IPS-18a (cell line): Measurements from ENCODE around the gene FSTL5.
A peak's percentile ranks its signal among the peaks of the same experiment; 100 is the strongest.
"Not testable (repeated sequence)": the region's sequence is repeated elsewhere in the genome, so short reads cannot be mapped to it uniquely, and the experiment has no call there.

ENCODE experiments used
- H3K27ac ChIP-seq: one replicate; pipeline ENCODE4 v1.5.1; 2013; ENCODE audit warnings: low read length
- H3K27me3 ChIP-seq: one replicate; pipeline ENCODE4 v1.6.1; 2013; ENCODE audit warnings: mild to moderate bottlenecking, low read length; ENCODE audit not compliant: control insufficient read depth, insufficient read depth
- H3K36me3 ChIP-seq: one replicate; pipeline ENCODE4 v1.6.1; 2013; ENCODE audit warnings: low read depth, low read length; ENCODE audit not compliant: control insufficient read depth
- H3K4me1 ChIP-seq: one replicate; pipeline ENCODE4 v1.6.1; 2013; ENCODE audit warnings: low read depth, low read length; ENCODE audit not compliant: control insufficient read depth
- H3K4me3 ChIP-seq: one replicate; pipeline ENCODE4 v1.5.1; 2013; ENCODE audit warnings: low read length
- H3K9ac ChIP-seq: one replicate; pipeline ENCODE4 v1.6.1; 2013; ENCODE audit warnings: mild to moderate bottlenecking, low read length, moderate library complexity
- H3K9me3 ChIP-seq: one replicate; pipeline ENCODE4 v1.6.1; 2013; ENCODE audit warnings: low read depth, low read length; ENCODE audit not compliant: control insufficient read depth

The FSTL5 gene

DNA sequence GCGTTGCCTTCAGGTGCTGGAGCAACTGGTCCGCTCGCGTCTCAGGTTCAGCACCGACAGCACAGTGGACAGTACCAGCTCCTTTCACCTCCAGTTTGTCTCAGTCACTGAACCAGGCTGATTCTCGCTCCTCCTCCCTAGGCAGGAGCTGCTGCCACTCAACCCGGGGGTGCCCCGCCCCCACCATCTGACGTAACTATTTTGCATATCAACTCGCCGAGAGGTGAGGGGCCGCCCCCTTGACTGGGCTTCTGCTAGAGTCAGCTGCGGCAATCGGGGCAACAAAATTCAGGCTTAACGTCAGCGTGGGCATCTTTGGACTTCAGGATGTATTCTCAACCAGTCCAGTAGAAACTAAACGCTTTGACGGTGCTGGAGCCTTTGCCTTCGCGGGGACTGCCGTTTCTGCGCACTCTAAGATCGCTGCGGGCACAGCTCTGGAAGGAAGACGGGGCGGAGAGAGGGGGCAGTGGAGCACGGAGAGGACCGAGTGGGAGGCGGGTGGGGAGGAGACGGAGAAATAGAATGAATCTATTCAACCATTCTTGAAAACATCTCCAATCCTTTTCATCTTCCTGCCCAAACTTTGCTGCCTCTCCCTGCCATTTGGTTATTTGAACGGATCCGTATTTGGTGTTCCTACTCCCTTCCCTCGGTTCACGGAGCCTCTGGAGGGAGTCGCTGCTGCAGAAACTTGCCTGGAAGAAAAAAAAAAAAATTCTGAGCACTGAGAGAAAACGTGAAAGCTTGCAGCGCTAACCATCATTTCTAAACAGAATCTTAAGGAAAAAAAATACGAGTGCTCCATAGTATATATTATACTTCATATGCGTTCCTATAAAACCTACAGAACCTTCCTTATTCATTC, at the start of gene FSTL5:
Gene FSTL5, minus strand, starts transcription at position 109 of the 868 bp plus-strand sequence. CDS start 52,604 bp downstream, outside the sequence.
- peak within 1 kb of the TSS; percentile 89 for H3K4me3 ChIP-seq
- H3K9ac ChIP-seq, result peak within 1 kb of the TSS; percentile 59
- no peak within 1 kb of the TSS for H3K27ac ChIP-seq

GRCh38 chr4:162209706-162210105, 45.9 kb upstream of the FSTL5 start:
- no peaks in the 10 kb centered on the region for H3K4me1 ChIP-seq
- H3K9ac ChIP-seq, result no peak overlapping the region
- H3K27me3 ChIP-seq, result no peaks in the 10 kb centered on the region
- no peaks in the 10 kb centered on the region for H3K9me3 ChIP-seq
- H3K36me3 ChIP-seq, result no peaks in the 10 kb centered on the region
- no peak overlapping the region for H3K4me3 ChIP-seq
- no peak overlapping the region for H3K27ac ChIP-seq

More for the DNA sequence above, at the start of gene FSTL5:
- Histone ChIP-seq H3K27me3 (no peaks in the 10 kb centered on the region), H3K4me1 (peaks cover 4% of the 10 kb centered on the region), H3K36me3 (no peaks in the 10 kb centered on the region), H3K9me3 (no peaks in the 10 kb centered on the region)

DNA sequence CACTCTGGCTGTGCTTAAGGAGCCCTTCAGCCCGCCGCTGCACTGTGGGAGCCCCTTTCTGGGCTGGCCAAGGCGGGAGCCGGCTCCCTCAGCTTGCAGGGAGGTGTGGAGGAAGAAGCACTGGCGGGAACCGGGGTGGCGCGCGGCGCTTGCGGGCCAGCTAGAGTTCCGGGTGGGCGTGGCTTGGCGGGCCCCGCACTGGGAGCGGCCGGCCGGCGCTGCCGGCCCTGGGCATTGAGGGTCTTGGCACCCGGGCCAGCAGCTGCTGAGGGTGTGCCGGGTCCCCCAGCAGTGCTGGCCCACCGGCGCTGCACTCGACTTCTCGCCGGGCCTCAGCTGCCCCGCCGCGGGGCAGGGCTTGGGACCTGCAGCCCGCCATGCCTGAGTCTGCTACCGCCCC, 39.7 kb upstream of the FSTL5 start:
- H3K4me3 ChIP-seq, H3K36me3 ChIP-seq, H3K9me3 ChIP-seq, H3K27me3 ChIP-seq, H3K9ac ChIP-seq, H3K4me1 ChIP-seq, H3K27ac ChIP-seq: not testable (repeated sequence)

GRCh38 chr4:162201673-162202072, 37.9 kb upstream of the FSTL5 start:
- H3K4me3 ChIP-seq, result no peak overlapping the region
- H3K27me3 ChIP-seq, result no peaks in the 10 kb centered on the region
- no peaks in the 10 kb centered on the region for H3K36me3 ChIP-seq
- no peak overlapping the region for H3K27ac ChIP-seq
- H3K9ac ChIP-seq, result no peak overlapping the region
- H3K4me1 ChIP-seq, result no peaks in the 10 kb centered on the region
- H3K9me3 ChIP-seq, result no peaks in the 10 kb centered on the region

GRCh38 chr4:162170509-162170908, 6.7 kb upstream of the FSTL5 start:
- Histone ChIP-seq H3K27me3 (no peaks in the 10 kb centered on the region), H3K4me1 (no peaks in the 10 kb centered on the region), H3K9me3 (no peaks in the 10 kb centered on the region), H3K4me3 (no peak overlapping the region), H3K36me3 (no peaks in the 10 kb centered on the region), H3K9ac (no peak overlapping the region), H3K27ac (no peak overlapping the region)

- H3K9ac ChIP-seq, result no peak overlapping the region
- no peaks in the 10 kb centered on the region for H3K9me3 ChIP-seq
- peak overlapping the region; percentile 89 for H3K4me3 ChIP-seq
- no peaks in the 10 kb centered on the region for H3K36me3 ChIP-seq
- no peaks in the 10 kb centered on the region for H3K27me3 ChIP-seq
- H3K27ac ChIP-seq, result no peak overlapping the region
- peaks cover 4% of the 10 kb centered on the region for H3K4me1 ChIP-seq
These were observed 1.2 kb upstream of the FSTL5 start for GRCh38 chr4:162164906-162165510.

DNA sequence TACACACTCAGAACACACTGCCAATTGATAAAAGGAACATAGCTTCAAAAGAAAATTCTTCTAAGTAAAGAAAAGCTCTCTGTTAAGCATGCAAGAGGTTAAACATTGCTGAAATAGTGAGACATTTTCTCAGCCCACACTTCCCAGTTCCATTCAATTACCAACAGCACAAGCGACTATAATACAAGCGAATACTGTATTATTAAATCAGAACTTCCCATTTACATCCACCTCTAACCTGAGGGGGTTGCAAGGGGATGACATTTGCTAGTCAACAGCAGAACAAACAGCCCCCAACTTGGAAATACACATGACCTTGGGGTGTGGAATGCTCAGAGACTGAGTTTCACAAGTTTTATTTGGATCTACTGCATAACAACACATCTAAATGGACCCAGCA, 1.1 kb downstream of the FSTL5 start:
- Histone ChIP-seq H3K27ac (no peak overlapping the region), H3K9me3 (no peaks in the 10 kb centered on the region), H3K4me1 (peaks cover 4% of the 10 kb centered on the region), H3K27me3 (no peaks in the 10 kb centered on the region), H3K36me3 (no peaks in the 10 kb centered on the region), H3K4me3 (no peak overlapping the region), H3K9ac (no peak overlapping the region)

DNA sequence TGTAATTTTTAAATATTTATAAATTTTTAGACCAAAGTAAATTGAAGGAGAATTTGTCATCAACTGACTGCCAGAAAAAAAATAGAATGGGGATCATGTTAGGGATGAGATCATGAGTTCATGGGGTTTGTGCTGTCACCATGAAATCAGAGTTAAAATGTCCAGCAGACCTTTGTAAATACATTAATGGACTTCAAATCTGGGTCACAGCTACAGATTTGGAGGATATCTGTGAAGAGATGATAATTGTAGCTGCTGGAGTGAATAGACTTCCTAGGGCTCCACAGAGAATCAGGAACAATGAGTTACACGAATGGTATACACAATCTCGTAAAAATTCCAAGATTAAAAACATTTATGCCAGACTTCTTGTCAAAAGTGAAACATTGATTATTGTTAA, 6.6 kb downstream of the FSTL5 start:
- Histone ChIP-seq H3K27ac (no peak overlapping the region), H3K4me1 (no peaks in the 10 kb centered on the region), H3K36me3 (no peaks in the 10 kb centered on the region), H3K27me3 (no peaks in the 10 kb centered on the region), H3K9me3 (no peaks in the 10 kb centered on the region), H3K4me3 (no peak overlapping the region), H3K9ac (no peak overlapping the region)

- H3K4me3 ChIP-seq, result no peak overlapping the region
- H3K36me3 ChIP-seq, result no peaks in the 10 kb centered on the region
- H3K9ac ChIP-seq, result no peak overlapping the region
- H3K27ac ChIP-seq, result no peak overlapping the region
- H3K4me1 ChIP-seq, result no peaks in the 10 kb centered on the region
- H3K9me3 ChIP-seq, result no peaks in the 10 kb centered on the region
- H3K27me3 ChIP-seq, result no peaks in the 10 kb centered on the region
These were observed 8.8 kb downstream of the FSTL5 start for GRCh38 chr4:162154862-162155540.

DNA sequence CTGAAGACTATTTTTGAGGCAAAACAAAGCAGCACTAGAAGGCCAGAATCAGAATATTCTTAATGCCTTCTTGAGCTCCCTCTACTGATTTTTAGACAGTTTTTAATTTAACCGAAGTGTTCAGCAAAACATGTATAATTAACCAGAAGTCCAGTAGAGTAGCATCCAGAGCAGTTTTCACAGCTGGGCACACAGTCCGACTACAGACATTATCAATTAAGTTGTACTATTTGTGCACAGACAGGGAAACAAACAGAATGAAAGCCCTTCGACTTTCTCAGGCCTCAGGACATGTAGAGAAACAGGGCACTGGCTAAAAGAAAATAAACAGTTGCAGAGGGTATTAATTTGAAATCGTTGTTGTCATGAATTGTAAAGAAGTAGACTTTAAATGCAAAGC, 11.9 kb downstream of the FSTL5 start:
- Histone ChIP-seq H3K4me1 (no peaks in the 10 kb centered on the region), H3K9me3 (no peaks in the 10 kb centered on the region), H3K27ac (no peak overlapping the region), H3K27me3 (no peaks in the 10 kb centered on the region), H3K36me3 (no peaks in the 10 kb centered on the region), H3K4me3 (no peak overlapping the region), H3K9ac (no peak overlapping the region)

- no peak overlapping the region for H3K27ac ChIP-seq
These were observed 12.4 kb downstream of the FSTL5 start for GRCh38 chr4:162151386-162151785.

More at GRCh38 chr4:162151386-162151785, 12.4 kb downstream of the FSTL5 start:
- H3K4me1 ChIP-seq, result no peaks in the 10 kb centered on the region
- H3K9me3 ChIP-seq, result no peaks in the 10 kb centered on the region
- H3K4me3 ChIP-seq, result no peak overlapping the region
- no peak overlapping the region for H3K9ac ChIP-seq
- H3K36me3 ChIP-seq, result no peaks in the 10 kb centered on the region
- no peaks in the 10 kb centered on the region for H3K27me3 ChIP-seq
